Epithelial cell of esophagus (primary cell): ENCODE measurements around the gene PDE7B.

Experiments used
- DNase-seq: peaks from one replicate; pipeline ENCODE4 v3.0.0; 2010; ENCODE audit warnings: low read depth
- H3K4me3 ChIP-seq: 2 replicates; pipeline ENCODE4 v1.5.1; 2011; ENCODE audit warnings: mild to moderate bottlenecking, low read length, control low read depth
- CTCF ChIP-seq: IDR thresholded peaks from 2 replicates; pipeline ENCODE4 v1.5.1; 2011; ENCODE audit warnings: low read depth, mild to moderate bottlenecking, low read length, control low read depth, inconsistent platforms; ENCODE audit not compliant: insufficient read depth; ENCODE audit errors: missing control alignments

Gene PDE7B

GRCh38 chr6:136148051-136148450 is 296.6 kb downstream of the PDE7B start:
- peak; percentile 2 for DNase-seq
- TF ChIP-seq CTCF, result no peak
- H3K4me3 ChIP-seq, result no peak overlapping the region

- no peak overlapping the region for H3K4me3 ChIP-seq
- no peak for TF ChIP-seq CTCF
- no peak for DNase-seq
Observed at GRCh38 chr6:136148523-136148922, 297.0 kb downstream of the PDE7B start.

GRCh38 chr6:136149311-136149710 is 297.8 kb downstream of the PDE7B start:
- no peak overlapping the region for H3K4me3 ChIP-seq
- no peak for TF ChIP-seq CTCF
- no peak for DNase-seq

- no peak for DNase-seq
- no peak overlapping the region for H3K4me3 ChIP-seq
- no peak for TF ChIP-seq CTCF
Observed at GRCh38 chr6:136150961-136151360, 299.5 kb downstream of the PDE7B start.

GRCh38 chr6:136153707-136154375 is 302.3 kb downstream of the PDE7B start:
- no peak for TF ChIP-seq CTCF
- DNase-seq, result peak; percentile 3
- no peak overlapping the region for H3K4me3 ChIP-seq

- no peak overlapping the region for H3K4me3 ChIP-seq
- DNase-seq, result no peak
- TF ChIP-seq CTCF, result no peak
Observed at GRCh38 chr6:136155191-136155590, 303.7 kb downstream of the PDE7B start.

- no peak for DNase-seq
- no peak for TF ChIP-seq CTCF
- H3K4me3 ChIP-seq, result no peak overlapping the region
Observed at GRCh38 chr6:136157743-136158142, 306.2 kb downstream of the PDE7B start.
